EH (cell line): Measurements from ENCODE around the gene KRT40.
A peak's percentile ranks its signal among the peaks of the same experiment; 100 is the strongest.

ENCODE experiments used
- DNase-seq: peaks from one replicate; pipeline ENCODE4 v3.0.0-alpha.2; 2015; ENCODE audit warnings: low read depth

The KRT40 gene

GRCh38 chr17:40952154-40952553 is 32.0 kb downstream of the KRT40 start:
- no peak for DNase-seq

- no peak for DNase-seq
These were observed 33.0 kb downstream of the KRT40 start for GRCh38 chr17:40951011-40951622.

GRCh38 chr17:40950176-40950575 is 34.0 kb downstream of the KRT40 start:
- no peak for DNase-seq

DNA sequence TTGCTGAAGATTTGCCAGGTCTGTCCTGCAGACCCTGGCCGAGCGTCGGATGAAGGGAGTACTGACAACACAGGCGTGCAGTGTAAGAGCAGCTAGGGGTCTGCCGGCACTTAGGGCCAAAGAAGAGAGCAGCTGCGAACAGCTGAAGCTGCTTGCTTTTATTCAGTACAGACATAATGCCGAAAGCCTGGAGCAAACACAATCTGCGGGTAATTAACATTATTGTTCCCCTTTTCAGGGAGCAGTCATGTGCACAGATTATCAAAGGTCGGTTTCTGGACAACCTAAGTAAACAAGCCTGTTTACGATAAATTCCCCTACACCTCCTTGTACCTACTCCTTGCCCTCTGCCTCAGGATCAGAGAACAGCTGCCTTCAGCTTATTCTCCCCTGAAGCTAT is 34.7 kb downstream of the KRT40 start:
- DNase-seq = no peak

- no peak for DNase-seq
These were observed 36.2 kb downstream of the KRT40 start for GRCh38 chr17:40947929-40948328.

DNA sequence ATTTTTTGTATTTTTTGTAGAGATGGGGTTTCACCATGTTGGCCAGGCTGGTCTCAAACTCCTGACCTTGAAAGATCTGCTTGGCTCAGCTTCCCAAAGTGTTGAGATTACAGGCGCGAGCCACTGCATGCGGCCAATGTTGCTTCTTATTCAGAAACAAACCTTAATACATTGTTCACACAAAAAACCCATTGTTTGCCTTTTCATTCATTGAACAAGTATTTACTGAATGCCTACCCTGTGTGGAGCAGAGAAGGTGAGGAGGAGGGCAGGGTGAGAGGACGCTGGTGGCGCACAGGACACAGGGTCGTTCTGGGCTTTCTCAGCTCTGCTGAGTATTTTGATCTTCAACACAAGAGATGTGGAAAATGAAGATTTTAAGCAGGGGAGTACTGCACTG is 38.7 kb downstream of the KRT40 start:
- DNase-seq = no peak

GRCh38 chr17:40944531-40944930 is 39.6 kb downstream of the KRT40 start:
- no peak for DNase-seq

DNA sequence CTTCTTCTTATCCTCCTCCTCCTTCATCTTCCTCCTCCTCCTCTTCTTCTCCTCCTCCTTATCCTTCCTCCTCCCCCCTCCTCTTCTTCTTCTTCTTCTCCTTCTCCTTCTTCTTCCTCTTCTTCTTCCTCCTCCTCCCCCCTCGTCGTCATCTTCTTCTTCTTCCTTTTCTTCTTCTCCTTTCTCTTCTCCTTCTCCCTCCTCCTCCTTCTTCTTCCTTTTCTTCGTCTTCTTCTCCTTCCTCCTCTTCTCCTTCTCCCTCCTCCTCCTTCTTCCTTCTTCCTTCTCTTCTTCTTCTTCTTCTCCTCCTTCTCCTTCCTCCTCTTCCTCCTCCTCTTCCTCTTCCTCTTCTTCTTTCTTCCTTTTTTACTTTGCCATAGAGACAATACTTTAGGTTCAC is 41.6 kb downstream of the KRT40 start:
- no peak for DNase-seq

GRCh38 chr17:40940266-40940665 is 43.9 kb downstream of the KRT40 start:
- no peak for DNase-seq

- peak; percentile 62 for DNase-seq
These were observed 45.1 kb downstream of the KRT40 start for GRCh38 chr17:40938981-40939380.

DNA sequence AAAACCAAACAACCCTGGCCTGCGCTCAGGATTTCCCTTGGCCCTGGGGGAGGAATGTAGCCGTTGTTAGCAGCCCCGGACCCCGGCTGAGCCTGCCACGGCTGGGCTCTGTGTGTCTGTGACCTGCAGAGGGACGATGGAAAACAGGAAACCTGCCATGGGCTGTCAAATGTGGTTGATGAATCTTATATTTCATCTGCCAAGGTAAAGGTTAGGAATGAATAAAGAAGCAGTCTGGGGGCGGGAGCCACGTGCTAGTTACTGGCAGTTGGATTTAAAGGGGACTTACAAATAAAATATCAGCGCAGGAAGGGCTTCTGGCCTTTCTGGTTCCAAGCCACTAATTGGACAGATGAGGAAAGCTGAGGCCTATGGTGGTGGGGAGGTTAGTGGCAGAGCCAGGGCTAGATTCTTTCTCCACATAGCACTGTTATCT is 46.7 kb downstream of the KRT40 start, which contains the start of gene KRT23:
KRT23 (minus strand) TSS at position 263 of the 436 bp plus-strand sequence. CDS start 1,043 bp downstream, outside the sequence.
- DNase-seq = no peak

- no peak for DNase-seq
These were observed 47.1 kb downstream of the KRT40 start for GRCh38 chr17:40936976-40937375.

DNA sequence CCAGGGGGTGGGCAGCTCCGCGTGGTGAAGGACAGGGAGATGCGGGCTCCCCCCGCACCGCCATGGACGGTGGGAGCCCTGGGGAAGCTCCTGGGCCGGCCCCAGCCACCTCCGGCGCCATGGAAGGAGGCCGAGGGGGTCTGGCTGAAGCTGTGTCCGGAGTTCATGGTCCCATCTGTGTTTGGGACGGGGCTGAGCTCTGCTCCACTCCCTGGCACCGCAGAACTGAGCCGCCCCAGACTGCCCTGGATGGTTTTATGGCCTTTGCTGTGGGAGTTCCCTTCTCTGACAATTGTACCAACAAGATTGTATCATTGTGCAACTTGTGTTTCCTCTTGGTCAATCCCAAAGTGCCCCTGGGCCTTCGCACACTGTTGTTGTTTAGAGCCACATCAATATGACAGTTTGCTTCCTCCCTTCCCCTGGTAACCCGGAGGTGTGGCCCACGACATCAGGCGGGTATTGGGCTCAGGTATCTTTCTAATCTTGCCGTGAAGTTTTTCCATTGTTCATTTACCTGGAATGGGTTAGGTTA is 47.6 kb downstream of the KRT40 start:
- no peak for DNase-seq

- DNase-seq = no peak
These were observed 48.5 kb downstream of the KRT40 start for GRCh38 chr17:40935624-40936023.

DNA sequence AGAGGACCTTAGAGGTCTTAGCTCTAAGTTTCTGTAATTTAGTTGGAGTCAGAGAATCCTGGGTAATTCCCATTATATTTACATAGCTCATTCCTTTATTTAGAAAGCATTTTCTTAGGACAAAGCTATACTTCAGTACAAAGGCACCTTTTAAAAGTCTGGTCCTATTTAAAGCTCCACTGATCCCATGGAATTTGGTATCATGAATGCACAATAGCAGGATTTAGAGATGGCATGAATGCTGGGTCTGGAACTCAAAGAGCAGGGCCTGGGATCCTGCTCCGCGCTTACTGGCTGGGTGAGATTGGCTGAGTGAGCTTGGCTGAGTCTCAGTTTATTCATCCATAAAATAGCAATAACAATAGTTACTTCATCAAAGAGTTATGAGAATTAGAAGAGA is 51.5 kb downstream of the KRT40 start:
- no peak for DNase-seq

DNA sequence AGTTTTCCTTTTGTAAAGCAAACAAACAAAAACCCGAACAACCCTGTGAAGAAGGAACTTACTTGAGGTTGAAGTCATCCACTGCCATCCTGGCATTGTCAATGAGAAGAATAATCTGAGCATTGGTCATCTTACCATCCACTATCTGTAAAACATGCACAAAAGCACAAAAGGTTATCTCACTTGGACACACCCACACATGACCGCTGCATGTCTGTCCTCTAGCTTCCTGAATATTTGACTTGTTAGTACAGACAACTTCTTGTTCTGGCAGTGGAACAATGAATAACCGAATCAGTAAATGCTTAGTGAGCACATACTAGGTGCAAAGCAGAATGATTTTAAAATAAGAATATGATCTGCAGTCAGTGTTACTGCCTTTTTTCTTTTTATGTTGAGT is 52.8 kb downstream of the KRT40 start:
- DNase-seq = no peak
